Measurements from ENCODE around the gene PXDN.

DNA sequence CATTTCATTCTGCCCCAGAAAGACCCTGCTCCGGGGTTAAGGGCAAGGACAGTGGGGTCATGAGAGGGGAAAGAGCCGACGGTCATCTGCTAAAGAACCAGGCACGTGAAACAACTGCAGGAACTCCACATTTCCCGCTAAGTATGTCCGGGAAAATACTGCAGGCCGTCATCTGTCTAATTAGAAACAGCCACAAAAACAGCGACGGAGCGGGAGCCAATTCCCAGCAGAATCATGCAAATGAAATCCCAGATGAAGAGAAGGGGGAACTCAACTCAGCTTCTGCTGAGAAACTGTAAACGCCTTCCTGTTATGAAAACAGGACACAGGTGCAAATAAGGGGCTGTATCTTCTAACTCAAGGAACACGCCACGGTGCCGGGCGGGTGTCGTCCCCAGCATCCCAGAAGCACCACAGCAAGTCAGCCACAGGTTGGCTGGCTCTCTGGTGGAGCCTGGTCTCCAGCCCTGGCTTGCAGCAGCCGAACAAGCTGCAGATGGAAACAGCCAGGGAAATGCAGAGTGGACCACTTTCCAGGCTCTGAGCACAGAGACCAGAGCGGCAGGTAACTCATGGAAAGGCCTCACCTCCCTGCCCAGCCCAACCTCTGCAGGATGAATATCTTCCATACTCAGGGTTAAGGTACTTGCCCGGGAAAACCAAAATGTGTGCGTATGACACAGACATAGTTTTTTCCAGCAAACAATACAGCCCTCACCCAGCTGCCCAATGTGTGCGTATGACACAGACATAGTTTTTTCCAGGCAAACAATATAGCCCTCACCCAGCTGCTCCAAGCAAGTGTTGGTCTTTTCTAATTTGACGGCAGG, 28.9 kb downstream of the PXDN start:
- TF ChIP-seq OVOL3 (tag by site-specific recombination; IDR thresholded peaks at IDR 0.05) (no peak), SP2 (tag by site-specific recombination; IDR thresholded peaks at IDR 0.05) (no peak), ZNF521 (tag by site-specific recombination; IDR thresholded peaks at IDR 0.05) (no peak)
- TF ChIP-seq, protein P1, sequence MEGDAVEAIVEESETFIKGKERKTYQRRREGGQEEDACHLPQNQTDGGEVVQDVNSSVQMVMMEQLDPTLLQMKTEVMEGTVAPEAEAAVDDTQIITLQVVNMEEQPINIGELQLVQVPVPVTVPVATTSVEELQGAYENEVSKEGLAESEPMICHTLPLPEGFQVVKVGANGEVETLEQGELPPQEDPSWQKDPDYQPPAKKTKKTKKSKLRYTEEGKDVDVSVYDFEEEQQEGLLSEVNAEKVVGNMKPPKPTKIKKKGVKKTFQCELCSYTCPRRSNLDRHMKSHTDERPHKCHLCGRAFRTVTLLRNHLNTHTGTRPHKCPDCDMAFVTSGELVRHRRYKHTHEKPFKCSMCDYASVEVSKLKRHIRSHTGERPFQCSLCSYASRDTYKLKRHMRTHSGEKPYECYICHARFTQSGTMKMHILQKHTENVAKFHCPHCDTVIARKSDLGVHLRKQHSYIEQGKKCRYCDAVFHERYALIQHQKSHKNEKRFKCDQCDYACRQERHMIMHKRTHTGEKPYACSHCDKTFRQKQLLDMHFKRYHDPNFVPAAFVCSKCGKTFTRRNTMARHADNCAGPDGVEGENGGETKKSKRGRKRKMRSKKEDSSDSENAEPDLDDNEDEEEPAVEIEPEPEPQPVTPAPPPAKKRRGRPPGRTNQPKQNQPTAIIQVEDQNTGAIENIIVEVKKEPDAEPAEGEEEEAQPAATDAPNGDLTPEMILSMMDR (tag by site-specific recombination; IDR thresholded peaks at IDR 0.05): no peak
- TF ChIP-seq, protein P2, sequence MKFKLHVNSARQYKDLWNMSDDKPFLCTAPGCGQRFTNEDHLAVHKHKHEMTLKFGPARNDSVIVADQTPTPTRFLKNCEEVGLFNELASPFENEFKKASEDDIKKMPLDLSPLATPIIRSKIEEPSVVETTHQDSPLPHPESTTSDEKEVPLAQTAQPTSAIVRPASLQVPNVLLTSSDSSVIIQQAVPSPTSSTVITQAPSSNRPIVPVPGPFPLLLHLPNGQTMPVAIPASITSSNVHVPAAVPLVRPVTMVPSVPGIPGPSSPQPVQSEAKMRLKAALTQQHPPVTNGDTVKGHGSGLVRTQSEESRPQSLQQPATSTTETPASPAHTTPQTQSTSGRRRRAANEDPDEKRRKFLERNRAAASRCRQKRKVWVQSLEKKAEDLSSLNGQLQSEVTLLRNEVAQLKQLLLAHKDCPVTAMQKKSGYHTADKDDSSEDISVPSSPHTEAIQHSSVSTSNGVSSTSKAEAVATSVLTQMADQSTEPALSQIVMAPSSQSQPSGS (tag by site-specific recombination; IDR thresholded peaks at IDR 0.05; ENCODE audit: low read depth): no peak
- TF ChIP-seq, protein P3, sequence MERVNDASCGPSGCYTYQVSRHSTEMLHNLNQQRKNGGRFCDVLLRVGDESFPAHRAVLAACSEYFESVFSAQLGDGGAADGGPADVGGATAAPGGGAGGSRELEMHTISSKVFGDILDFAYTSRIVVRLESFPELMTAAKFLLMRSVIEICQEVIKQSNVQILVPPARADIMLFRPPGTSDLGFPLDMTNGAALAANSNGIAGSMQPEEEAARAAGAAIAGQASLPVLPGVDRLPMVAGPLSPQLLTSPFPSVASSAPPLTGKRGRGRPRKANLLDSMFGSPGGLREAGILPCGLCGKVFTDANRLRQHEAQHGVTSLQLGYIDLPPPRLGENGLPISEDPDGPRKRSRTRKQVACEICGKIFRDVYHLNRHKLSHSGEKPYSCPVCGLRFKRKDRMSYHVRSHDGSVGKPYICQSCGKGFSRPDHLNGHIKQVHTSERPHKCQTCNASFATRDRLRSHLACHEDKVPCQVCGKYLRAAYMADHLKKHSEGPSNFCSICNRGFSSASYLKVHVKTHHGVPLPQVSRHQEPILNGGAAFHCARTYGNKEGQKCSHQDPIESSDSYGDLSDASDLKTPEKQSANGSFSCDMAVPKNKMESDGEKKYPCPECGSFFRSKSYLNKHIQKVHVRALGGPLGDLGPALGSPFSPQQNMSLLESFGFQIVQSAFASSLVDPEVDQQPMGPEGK (tag by site-specific recombination; IDR thresholded peaks at IDR 0.05): no peak

Measured in HEK293 (cell line).